Ovary (tissue), 3 donors: ENCODE data around the gene UCN3.

Experiments used
- EP300 ChIP-seq: sonication (generic); formaldehyde crosslinking; IDR thresholded peaks from one replicate; pipeline ENCODE4 v1.6.1; 2017; ENCODE audit warnings: antibody characterized with exemption
- POLR2A ChIP-seq: fragments of 450-650 bp; IDR thresholded peaks from one replicate; pipeline ENCODE4 v1.6.1; 2017; ENCODE audit warnings: antibody characterized with exemption, mild to moderate bottlenecking, moderate library complexity
- TF ChIP-seq, protein P1 (sequence below), 3 donors: fragments of 450-650 bp in 2 of 3; fragments of 200-600 bp in 1 of 3; IDR thresholded peaks; one replicate each; pipeline versions ENCODE4 v1.5.1 to v1.8.0; 2016 to 2022; ENCODE audit warnings: antibody characterized with exemption in 3 of 3, mild to moderate bottlenecking in 1 of 3
- donor health status: DM: no; HTN: no; CAD: no.

DNA sequence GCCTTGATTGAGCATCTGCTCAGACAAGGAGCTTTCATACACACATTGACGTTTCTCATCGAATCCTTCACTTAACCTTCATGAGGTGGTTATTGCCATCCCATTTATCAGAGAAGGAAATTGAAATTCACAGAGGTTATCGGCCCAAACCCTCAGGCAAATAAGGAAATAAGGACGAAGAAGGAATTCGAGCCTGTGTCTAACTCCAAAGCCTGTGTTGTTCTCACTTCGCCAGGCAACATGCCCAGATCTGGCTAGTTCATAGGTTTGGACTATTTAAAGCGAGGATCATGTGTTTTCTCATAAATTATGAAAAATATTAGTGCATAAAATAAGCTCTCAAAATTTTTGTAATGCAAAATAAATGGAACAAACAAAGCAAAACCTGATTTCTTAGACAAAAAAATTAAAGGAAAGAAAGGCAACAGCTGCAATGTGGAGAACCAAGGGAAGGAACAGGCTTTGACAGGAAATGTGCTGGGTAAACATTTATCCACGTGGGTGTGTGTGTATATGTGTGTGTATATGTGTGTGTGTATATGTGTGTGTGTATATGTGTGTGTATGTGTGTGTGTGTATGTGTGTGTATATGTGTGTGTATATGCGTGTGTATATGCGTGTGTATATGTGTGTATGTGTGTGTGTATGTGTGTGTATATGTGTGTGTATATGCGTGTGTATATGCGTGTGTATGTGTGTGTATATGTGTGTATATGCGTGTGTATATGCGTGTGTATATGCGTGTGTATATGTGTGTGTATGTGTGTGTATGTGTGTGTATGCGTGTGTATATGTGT lies 4.8 kb downstream of the UCN3 start:
- TF ChIP-seq, protein P1, sequence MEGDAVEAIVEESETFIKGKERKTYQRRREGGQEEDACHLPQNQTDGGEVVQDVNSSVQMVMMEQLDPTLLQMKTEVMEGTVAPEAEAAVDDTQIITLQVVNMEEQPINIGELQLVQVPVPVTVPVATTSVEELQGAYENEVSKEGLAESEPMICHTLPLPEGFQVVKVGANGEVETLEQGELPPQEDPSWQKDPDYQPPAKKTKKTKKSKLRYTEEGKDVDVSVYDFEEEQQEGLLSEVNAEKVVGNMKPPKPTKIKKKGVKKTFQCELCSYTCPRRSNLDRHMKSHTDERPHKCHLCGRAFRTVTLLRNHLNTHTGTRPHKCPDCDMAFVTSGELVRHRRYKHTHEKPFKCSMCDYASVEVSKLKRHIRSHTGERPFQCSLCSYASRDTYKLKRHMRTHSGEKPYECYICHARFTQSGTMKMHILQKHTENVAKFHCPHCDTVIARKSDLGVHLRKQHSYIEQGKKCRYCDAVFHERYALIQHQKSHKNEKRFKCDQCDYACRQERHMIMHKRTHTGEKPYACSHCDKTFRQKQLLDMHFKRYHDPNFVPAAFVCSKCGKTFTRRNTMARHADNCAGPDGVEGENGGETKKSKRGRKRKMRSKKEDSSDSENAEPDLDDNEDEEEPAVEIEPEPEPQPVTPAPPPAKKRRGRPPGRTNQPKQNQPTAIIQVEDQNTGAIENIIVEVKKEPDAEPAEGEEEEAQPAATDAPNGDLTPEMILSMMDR (IDR thresholded peaks at IDR 0.05): no peak
- TF ChIP-seq POLR2A (no peak), EP300 (no peak)
